Upper lobe of left lung (tissue), 6 donors: ENCODE measurements around the gene DTNB. TPM values are rescaled to one million over a fixed set of nuclear protein-coding genes. Genes with fewer than 3 reads are reported as not detected.
"Not testable (repeated sequence)": the region's sequence is repeated elsewhere in the genome, so short reads cannot be mapped to it uniquely, and the experiment has no call there.

ENCODE experiments used
- ATAC-seq, 2 donors: fragments of 200-7000 bp; cut with Tn5 transposase; one replicate each; pipeline ENCODE4 v1.9.1; 2022; ENCODE audit warnings: mild to moderate bottlenecking in 2 of 2, moderate library complexity in 2 of 2; ENCODE audit not compliant: low FRiP score in 2 of 2
- DNase-seq, 2 donors: peaks; one replicate each; pipeline ENCODE4 v3.0.0-alpha.2; 2019 to 2020
- H3K27ac ChIP-seq, 4 donors: fragments of 200-600 bp; sonication (generic); one replicate each; pipeline ENCODE4 v1.5.1; 2016 to 2019
- H3K27me3 ChIP-seq, 4 donors: fragments of 200-600 bp; sonication (generic); one replicate each; pipeline ENCODE4 v1.5.1; 2017 to 2019
- H3K36me3 ChIP-seq, 4 donors: fragments of 200-600 bp; sonication (generic); one replicate each; pipeline ENCODE4 v1.5.1; 2016 to 2019
- H3K4me1 ChIP-seq, 4 donors: fragments of 200-600 bp; sonication (generic); one replicate each; pipeline ENCODE4 v1.5.1; 2018 to 2019
- H3K4me3 ChIP-seq, 4 donors: fragments of 200-600 bp; sonication (generic); one replicate each; pipeline ENCODE4 v1.5.1; 2017 to 2019; ENCODE audit warnings: mild to moderate bottlenecking in 2 of 4, moderate library complexity in 1 of 4
- H3K9me3 ChIP-seq, 4 donors: fragments of 200-600 bp; sonication (generic); one replicate each; pipeline ENCODE4 v1.5.1; 2018 to 2019
- CTCF ChIP-seq, 6 experiments: fragments of 450-650 bp in 4 of 6; fragments of 200-600 bp in 2 of 6; sonication (generic) in 2 of 6; IDR thresholded peaks; one replicate each; pipeline ENCODE4 v1.5.1; 2016 to 2019; ENCODE audit warnings: antibody characterized with exemption in 6 of 6
- EP300 ChIP-seq, 4 donors: sonication (generic); formaldehyde crosslinking; IDR thresholded peaks; one replicate each; pipeline ENCODE4 v1.5.1; 2017; ENCODE audit warnings: antibody characterized with exemption in 4 of 4, control low read depth in 2 of 4
- POLR2A ChIP-seq, 4 donors: fragments of 450-650 bp; IDR thresholded peaks; one replicate each; pipeline ENCODE4 v1.5.1; 2016 to 2017; ENCODE audit warnings: antibody characterized with exemption in 4 of 4, mild to moderate bottlenecking in 2 of 4
- POLR2AphosphoS5 ChIP-seq, 2 donors: sonication (generic); formaldehyde crosslinking; IDR thresholded peaks; one replicate each; pipeline ENCODE4 v1.5.1; 2017; ENCODE audit warnings: antibody characterized with exemption in 2 of 2
- WGBS, 2 donors: methylation state at CpG; one replicate each; pipeline ENCODE4 v1.1.5; 2017 to 2018; 5-methylcytosine and 5-hydroxymethylcytosine counted together
- total RNA-seq, 6 donors: library from RNA; depleted of rRNA in 4 of 6; stranded (reverse); fragments of >200 nt in 4 of 6; gene quantifications; one replicate each; pipeline versions ENCODE4 v1.1.0 to v1.2.1, GENCODE V29; 2016 to 2021
- donor health status: DM: no; HTN: no; CAD: no; lungs with moderate emphysema.
- donor health status: DM: no; HTN: yes; CAD: no; lungs with severe emphysema.

Gene DTNB
- total RNA-seq, 6 donors from 2014 or later: 19.3 to 59.7 (median 25.6) TPM

- 75 to 77% methylated on average over 3 of the region's 3 CpGs for WGBS, 2 donors
- Histone ChIP-seq H3K36me3 (peaks cover 0 to 3% (median 0%) of the 10 kb centered on the region in 4 donors), H3K27me3 (no peaks in the 10 kb centered on the region), H3K4me1 (no peaks in the 10 kb centered on the region), H3K9me3 (no peaks in the 10 kb centered on the region), H3K4me3 (no peak overlapping the region), H3K27ac (no peak overlapping the region)
- ATAC-seq (no peak), DNase-seq (no peak)
- TF ChIP-seq POLR2A (IDR thresholded peaks at IDR 0.05) (no peak), CTCF (IDR thresholded peaks at IDR 0.05) (no peak)
Measured at GRCh38 chr2:25539136-25539535, 134.2 kb downstream of the DTNB start.

GRCh38 chr2:25537526-25537925, 135.9 kb downstream of the DTNB start:
- no peaks in the 10 kb centered on the region for H3K27me3 ChIP-seq
- TF ChIP-seq CTCF (IDR thresholded peaks at IDR 0.05) (no peak), POLR2AphosphoS5 (IDR thresholded peaks at IDR 0.05) (no peak), EP300 (IDR thresholded peaks at IDR 0.05) (no peak), POLR2A (IDR thresholded peaks at IDR 0.05) (no peak)
- H3K36me3 ChIP-seq: peaks cover 0 to 3% (median 0%) of the 10 kb centered on the region in 4 donors
- ATAC-seq (no peak), DNase-seq (no peak)
- no peaks in the 10 kb centered on the region for H3K9me3 ChIP-seq
- WGBS, 2 donors: 91 to 95% methylated on average over 2 of the region's 2 CpGs
- H3K4me3 ChIP-seq: no peak overlapping the region
- no peak overlapping the region for H3K27ac ChIP-seq
- no peaks in the 10 kb centered on the region for H3K4me1 ChIP-seq

GRCh38 chr2:25535411-25536289, 137.7 kb downstream of the DTNB start:
- not testable (repeated sequence) for H3K9me3 ChIP-seq, H3K36me3 ChIP-seq, H3K4me1 ChIP-seq, ATAC-seq, H3K4me3 ChIP-seq, H3K27ac ChIP-seq, H3K27me3 ChIP-seq
- WGBS, 2 donors: 90 to 91% methylated on average over 7 to 44 of the region's 52 CpGs
- DNase-seq: peak in 1 of 2 donors; percentile 71

- 90 to 96% methylated on average over 4 to 19 of the region's 22 CpGs for WGBS, 2 donors
- DNase-seq, ATAC-seq: not testable (repeated sequence)
Measured at GRCh38 chr2:25534937-25535336, 138.4 kb downstream of the DTNB start.

GRCh38 chr2:25534455-25534854, 138.9 kb downstream of the DTNB start:
- 98% methylated on average over 17 to 25 of the region's 26 CpGs for WGBS, 2 donors
- Histone ChIP-seq H3K9me3 (no peaks in the 10 kb centered on the region), H3K4me3 (no peak overlapping the region), H3K4me1 (no peaks in the 10 kb centered on the region), H3K36me3 (peaks cover 0 to 3% (median 0%) of the 10 kb centered on the region in 4 donors), H3K27me3 (no peaks in the 10 kb centered on the region), H3K27ac (no peak overlapping the region)
- TF ChIP-seq EP300 (IDR thresholded peaks at IDR 0.05) (no peak), POLR2A (IDR thresholded peaks at IDR 0.05) (no peak), POLR2AphosphoS5 (IDR thresholded peaks at IDR 0.05) (no peak), CTCF (IDR thresholded peaks at IDR 0.05) (no peak)
- ATAC-seq (no peak), DNase-seq (peak in 1 of 2 donors; percentile 73)

More at GRCh38 chr2:25534937-25535336, 138.4 kb downstream of the DTNB start:
- not testable (repeated sequence) for H3K4me3 ChIP-seq, H3K27me3 ChIP-seq, H3K27ac ChIP-seq, H3K9me3 ChIP-seq, H3K4me1 ChIP-seq, H3K36me3 ChIP-seq

- H3K27me3 ChIP-seq, ATAC-seq, DNase-seq, H3K9me3 ChIP-seq, H3K36me3 ChIP-seq, H3K4me3 ChIP-seq, H3K4me1 ChIP-seq, H3K27ac ChIP-seq: not testable (repeated sequence)
- 90 to 93% methylated on average over 5 of the region's 5 CpGs for WGBS, 2 donors
Measured at GRCh38 chr2:25533771-25534170, 139.6 kb downstream of the DTNB start.
